ENCODE measurements around the gene KIF1B. TPM values are rescaled to one million over a fixed set of nuclear protein-coding genes. Genes with fewer than 3 reads are reported as not detected.
"Not testable (repeated sequence)": the region's sequence is repeated elsewhere in the genome, so short reads cannot be mapped to it uniquely, and the experiment has no call there.

The KIF1B gene
- total and polyA plus RNA-seq, 10 donors = 1.6 to 53.5 (median 34.5) TPM

- intact Hi-C loops (cut with DNase I; ENCODE audit: low total_unique reads) = no loop called here
These were observed 196.8 kb downstream of the KIF1B start for GRCh38 chr1:10407201-10407600.

GRCh38 chr1:10415211-10415930 lies 205.0 kb downstream of the KIF1B start:
- TF ChIP-seq POLR2AphosphoS5 (IDR thresholded peaks at IDR 0.05) = peak in 1 of 3 donors; percentile 79
- TF ChIP-seq POLR2A (IDR thresholded peaks at IDR 0.05) = no peak
- TF ChIP-seq CTCF (IDR thresholded peaks at IDR 0.05 in 8 of 11, conservative IDR thresholded peaks at IDR 0.05 in 3 of 11) = peak in 1 of 11 experiments; percentile 15
- H3K27ac ChIP-seq = peak overlapping the region in 7 of 8 donors; percentile 69 to 93 (median 85)
- H3K9me3 ChIP-seq = no peaks in the 10 kb centered on the region
- 32 to 55% (median 44%) methylated on average over 6 of the region's 6 CpGs for WGBS, 5 donors
- peak; percentile 13 for DNase-seq
- intact Hi-C loops (cut with DNase I; ENCODE audit: low total_unique reads) = no loop called here
- H3K36me3 ChIP-seq = peaks cover 0 to 100% (median 93%) of the 10 kb centered on the region in 6 donors
- peaks cover 0 to 39% (median 6%) of the 10 kb centered on the region in 6 donors for H3K4me1 ChIP-seq
- no peaks in the 10 kb centered on the region for H3K27me3 ChIP-seq (replicated peaks in 1 of 7)
- peak overlapping the region in 1 of 8 donors; percentile 44 for H3K4me3 ChIP-seq

More at GRCh38 chr1:10407201-10407600, 196.8 kb downstream of the KIF1B start:
- Histone ChIP-seq H3K4me1 (peaks cover 0 to 7% (median 0%) of the 10 kb centered on the region in 6 donors), H3K4me3 (no peak overlapping the region), H3K9me3 (no peaks in the 10 kb centered on the region), H3K27me3 (replicated peaks in 1 of 7) (no peaks in the 10 kb centered on the region), H3K27ac (peak overlapping the region in 1 of 8 donors; percentile 30), H3K36me3 (peaks cover 0 to 100% (median 93%) of the 10 kb centered on the region in 6 donors)
- 83 to 100% (median 92%) methylated on average over 1 to 2 of the region's 2 CpGs for WGBS, 5 donors
- no peak for DNase-seq
- peak in 1 of 3 donors; percentile 7 for TF ChIP-seq POLR2AphosphoS5 (IDR thresholded peaks at IDR 0.05)
- TF ChIP-seq POLR2A (IDR thresholded peaks at IDR 0.05) = no peak
- TF ChIP-seq CTCF (IDR thresholded peaks at IDR 0.05 in 8 of 11, conservative IDR thresholded peaks at IDR 0.05 in 3 of 11) = no peak

- peaks cover 0 to 100% (median 95%) of the 10 kb centered on the region in 6 donors for H3K36me3 ChIP-seq
- H3K27me3 ChIP-seq (replicated peaks in 1 of 7); intact Hi-C loops (cut with DNase I; ENCODE audit: low total_unique reads); H3K9me3 ChIP-seq: not testable (repeated sequence)
- H3K4me3 ChIP-seq = peak overlapping the region in 1 of 8 donors; percentile 44
- DNase-seq = peak; percentile 16
- 89 to 97% (median 93%) methylated on average over 1 of the region's 1 CpG for WGBS, 5 donors
- peak overlapping the region in 7 of 8 donors; percentile 69 to 93 (median 85) for H3K27ac ChIP-seq
- H3K4me1 ChIP-seq = peaks cover 0 to 39% (median 6%) of the 10 kb centered on the region in 6 donors
These were observed 205.6 kb downstream of the KIF1B start for GRCh38 chr1:10415967-10416366.

GRCh38 chr1:10418741-10419140 lies 208.4 kb downstream of the KIF1B start:
- DNase-seq; H3K9me3 ChIP-seq; H3K27me3 ChIP-seq (replicated peaks in 1 of 7); intact Hi-C loops (cut with DNase I; ENCODE audit: low total_unique reads); H3K27ac ChIP-seq; H3K4me3 ChIP-seq: not testable (repeated sequence)
- peaks cover 0 to 92% (median 74%) of the 10 kb centered on the region in 6 donors for H3K36me3 ChIP-seq
- H3K4me1 ChIP-seq = peaks cover 0 to 29% (median 4%) of the 10 kb centered on the region in 6 donors
- WGBS, 5 donors = 89 to 97% (median 95%) methylated on average over 8 of the region's 8 CpGs

- Histone ChIP-seq H3K36me3 (peaks cover 0 to 86% (median 68%) of the 10 kb centered on the region in 6 donors), H3K9me3 (no peaks in the 10 kb centered on the region), H3K27ac (peak overlapping the region in 1 of 8 donors; percentile 0), H3K4me1 (peaks cover 0 to 23% (median 3%) of the 10 kb centered on the region in 6 donors), H3K27me3 (replicated peaks in 1 of 7) (no peaks in the 10 kb centered on the region), H3K4me3 (no peak overlapping the region)
- DNase-seq = peak; percentile 46
- intact Hi-C loops (cut with DNase I; ENCODE audit: low total_unique reads) = no loop called here
- WGBS, 5 donors = 88 to 97% (median 91%) methylated on average over 15 of the region's 15 CpGs
- TF ChIP-seq POLR2AphosphoS5 (IDR thresholded peaks at IDR 0.05) (no peak), POLR2A (IDR thresholded peaks at IDR 0.05) (no peak), CTCF (IDR thresholded peaks at IDR 0.05 in 8 of 11, conservative IDR thresholded peaks at IDR 0.05 in 3 of 11) (no peak)
These were observed 209.0 kb downstream of the KIF1B start for GRCh38 chr1:10419351-10419750.
